CD4-positive, CD25-positive, alpha-beta regulatory T cell (primary cell): Measurements from ENCODE around the gene XPNPEP2. TPM values are rescaled to one million over a fixed set of nuclear protein-coding genes. Genes with fewer than 3 reads are reported as not detected.
A peak's percentile ranks its signal among the peaks of the same experiment; 100 is the strongest.

ENCODE experiments used
- ATAC-seq, 2 donors: fragments of 150-1000 bp; cut with Tn5 transposase; one replicate each; pipeline ENCODE4 v1.10.0; 2021; ENCODE audit warnings: low read depth in 2 of 2, moderate number of reproducible peaks in 2 of 2, moderate library complexity in 1 of 2
- DNase-seq, 3 donors: peaks; one replicate each; pipeline versions ENCODE4 v3.0.0 to v3.0.0-alpha.2; 2012 to 2022; ENCODE audit warnings: mixed read lengths in 1 of 3
- H3K27ac ChIP-seq: one replicate; pipeline ENCODE4 v1.7.0; 2013; ENCODE audit warnings: mild to moderate bottlenecking, low read length; ENCODE audit not compliant: insufficient read depth, poor library complexity, severe bottlenecking
- H3K27me3 ChIP-seq: one replicate; pipeline ENCODE4 v1.7.0; 2013; ENCODE audit warnings: low read length; ENCODE audit not compliant: control insufficient read depth, insufficient read depth
- H3K36me3 ChIP-seq: one replicate; pipeline ENCODE4 v1.7.0; 2013; ENCODE audit warnings: mild to moderate bottlenecking, low read length, moderate library complexity; ENCODE audit not compliant: control insufficient read depth, insufficient read depth
- H3K4me1 ChIP-seq: 2 replicates; pipeline ENCODE4 v1.7.0; 2013; ENCODE audit warnings: mild to moderate bottlenecking, low read length; ENCODE audit not compliant: insufficient read depth, control insufficient read depth, poor library complexity, severe bottlenecking
- H3K4me3 ChIP-seq: one replicate; pipeline ENCODE4 v1.7.0; 2013; ENCODE audit warnings: low read depth, mild to moderate bottlenecking, low read length, moderate library complexity
- H3K9me3 ChIP-seq, 2 experiments: 1 replicate in 1 of 2; 2 replicates in 1 of 2; pipeline ENCODE4 v1.7.0; 2013; ENCODE audit warnings: low read length in 2 of 2, mild to moderate bottlenecking in 1 of 2, moderate library complexity in 1 of 2; ENCODE audit not compliant: control insufficient read depth in 2 of 2
- H3K27ac Mint-ChIP-seq, 3 donors: one replicate each; pipeline ENCODE4 v1.8.0; 2020 to 2022; ENCODE audit warnings: mild to moderate bottlenecking in 3 of 3, mixed read lengths in 3 of 3, moderate library complexity in 2 of 3
- H3K27me3 Mint-ChIP-seq: one replicate; pipeline ENCODE4 v1.8.0; 2022; ENCODE audit warnings: mild to moderate bottlenecking, mixed read lengths
- H3K36me3 Mint-ChIP-seq: one replicate; pipeline ENCODE4 v1.8.0; 2020; ENCODE audit warnings: mixed read lengths
- H3K4me1 Mint-ChIP-seq, 4 donors: one replicate each; pipeline ENCODE4 v1.8.0; 2020 to 2022; ENCODE audit warnings: mixed read lengths in 4 of 4, mild to moderate bottlenecking in 1 of 4
- H3K4me3 Mint-ChIP-seq, 4 donors: one replicate each; pipeline ENCODE4 v1.8.0; 2020 to 2022; ENCODE audit warnings: mild to moderate bottlenecking in 4 of 4, mixed read lengths in 4 of 4, moderate library complexity in 3 of 4
- H3K9me3 Mint-ChIP-seq, 7 donors: one replicate each; pipeline ENCODE4 v1.8.0; 2020 to 2022; ENCODE audit warnings: mixed read lengths in 7 of 7, mild to moderate bottlenecking in 3 of 7, moderate library complexity in 2 of 7
- polyA plus RNA-seq, 4 donors: library from polyadenylated mRNA; unstranded; fragments of 300-500 nt; fragmentation: Illumina TruSeq; gene quantifications; one replicate each; pipeline ENCODE4 v1.2.3, GENCODE V29; 2021
- total RNA-seq: library from RNA; stranded (reverse); gene quantifications from one replicate; pipeline ENCODE4 v1.2.3, GENCODE V29; 2022

Gene XPNPEP2
- total and polyA plus RNA-seq, 5 donors from 2014 or later: 0.17 to 0.99 (median 0.63) TPM

GRCh38 chrX:129720741-129721140 lies 18.0 kb upstream of the XPNPEP2 start:
- Histone ChIP-seq H3K36me3 (no peaks in the 10 kb centered on the region), H3K27ac (no peak overlapping the region), H3K9me3 (no peaks in the 10 kb centered on the region), H3K4me3 (no peak overlapping the region), H3K27me3 (no peaks in the 10 kb centered on the region), H3K4me1 (no peaks in the 10 kb centered on the region)
- peaks cover 7% of the 10 kb centered on the region for H3K27me3 Mint-ChIP-seq
- H3K4me1 Mint-ChIP-seq: peaks cover 0 to 17% (median 10%) of the 10 kb centered on the region in 4 donors
- H3K9me3 Mint-ChIP-seq: peaks cover 0 to 3% (median 0%) of the 10 kb centered on the region in 7 donors
- ATAC-seq (no peak), DNase-seq (no peak)
- no peak overlapping the region for H3K27ac Mint-ChIP-seq
- H3K4me3 Mint-ChIP-seq: no peak overlapping the region
- no peaks in the 10 kb centered on the region for H3K36me3 Mint-ChIP-seq

GRCh38 chrX:129721414-129721813 lies 17.4 kb upstream of the XPNPEP2 start:
- H3K27me3 Mint-ChIP-seq: peaks cover 7% of the 10 kb centered on the region
- H3K4me3 Mint-ChIP-seq: no peak overlapping the region
- H3K4me1 ChIP-seq: no peaks in the 10 kb centered on the region
- H3K27ac ChIP-seq: no peak overlapping the region
- no peaks in the 10 kb centered on the region for H3K27me3 ChIP-seq
- ATAC-seq: no peak
- H3K36me3 Mint-ChIP-seq: no peaks in the 10 kb centered on the region
- H3K36me3 ChIP-seq: no peaks in the 10 kb centered on the region
- no peaks in the 10 kb centered on the region for H3K9me3 ChIP-seq
- peak overlapping the region in 1 of 3 donors; percentile 22 for H3K27ac Mint-ChIP-seq
- H3K4me1 Mint-ChIP-seq: peaks cover 0 to 20% (median 14%) of the 10 kb centered on the region in 4 donors
- H3K4me3 ChIP-seq: no peak overlapping the region
- DNase-seq: no peak
- H3K9me3 Mint-ChIP-seq: peaks cover 0 to 3% (median 0%) of the 10 kb centered on the region in 7 donors

GRCh38 chrX:129721870-129722269 lies 16.9 kb upstream of the XPNPEP2 start:
- no peak overlapping the region for H3K27ac ChIP-seq
- peak overlapping the region in 1 of 3 donors; percentile 22 for H3K27ac Mint-ChIP-seq

GRCh38 chrX:129723511-129723910 lies 15.3 kb upstream of the XPNPEP2 start:
- Histone ChIP-seq H3K27me3 (no peaks in the 10 kb centered on the region), H3K4me1 (no peaks in the 10 kb centered on the region), H3K9me3 (no peaks in the 10 kb centered on the region), H3K4me3 (no peak overlapping the region), H3K27ac (no peak overlapping the region), H3K36me3 (no peaks in the 10 kb centered on the region)
- no peak overlapping the region for H3K27ac Mint-ChIP-seq
- H3K4me1 Mint-ChIP-seq: peaks cover 0 to 23% (median 18%) of the 10 kb centered on the region in 4 donors
- H3K4me3 Mint-ChIP-seq: no peak overlapping the region
- no peaks in the 10 kb centered on the region for H3K36me3 Mint-ChIP-seq
- H3K9me3 Mint-ChIP-seq: peaks cover 0 to 3% (median 0%) of the 10 kb centered on the region in 7 donors
- DNase-seq (no peak), ATAC-seq (no peak)
- peaks cover 4% of the 10 kb centered on the region for H3K27me3 Mint-ChIP-seq

More at GRCh38 chrX:129721870-129722269, 16.9 kb upstream of the XPNPEP2 start:
- ATAC-seq (no peak), DNase-seq (no peak)
- Histone ChIP-seq H3K9me3 (no peaks in the 10 kb centered on the region), H3K27me3 (no peaks in the 10 kb centered on the region), H3K36me3 (no peaks in the 10 kb centered on the region), H3K4me3 (no peak overlapping the region), H3K4me1 (no peaks in the 10 kb centered on the region)
- H3K36me3 Mint-ChIP-seq: no peaks in the 10 kb centered on the region
- H3K4me3 Mint-ChIP-seq: no peak overlapping the region
- peaks cover 0 to 23% (median 17%) of the 10 kb centered on the region in 4 donors for H3K4me1 Mint-ChIP-seq
- H3K27me3 Mint-ChIP-seq: peaks cover 7% of the 10 kb centered on the region
- H3K9me3 Mint-ChIP-seq: peaks cover 0 to 3% (median 0%) of the 10 kb centered on the region in 7 donors

- Histone ChIP-seq H3K27me3 (no peaks in the 10 kb centered on the region), H3K4me1 (no peaks in the 10 kb centered on the region), H3K36me3 (no peaks in the 10 kb centered on the region), H3K4me3 (no peak overlapping the region), H3K9me3 (no peaks in the 10 kb centered on the region), H3K27ac (no peak overlapping the region)
- H3K27ac Mint-ChIP-seq: no peak overlapping the region
- ATAC-seq (no peak), DNase-seq (peak in 1 of 3 donors; percentile 16)
- H3K4me1 Mint-ChIP-seq: peaks cover 0 to 23% (median 18%) of the 10 kb centered on the region in 4 donors
- peaks cover 4% of the 10 kb centered on the region for H3K27me3 Mint-ChIP-seq
- no peaks in the 10 kb centered on the region for H3K36me3 Mint-ChIP-seq
- no peak overlapping the region for H3K4me3 Mint-ChIP-seq
- peaks cover 0 to 3% (median 0%) of the 10 kb centered on the region in 7 donors for H3K9me3 Mint-ChIP-seq
Observed at GRCh38 chrX:129724754-129725153, 14.0 kb upstream of the XPNPEP2 start.

- no peaks in the 10 kb centered on the region for H3K27me3 ChIP-seq
- Mint-ChIP-seq H3K27ac (no peak overlapping the region), H3K4me3 (no peak overlapping the region), H3K36me3 (no peaks in the 10 kb centered on the region), H3K4me1 (peaks cover 4 to 36% (median 26%) of the 10 kb centered on the region in 4 donors), H3K9me3 (peaks cover 0 to 3% (median 0%) of the 10 kb centered on the region in 7 donors), H3K27me3 (peaks cover 4% of the 10 kb centered on the region)
- no peaks in the 10 kb centered on the region for H3K36me3 ChIP-seq
- H3K27ac ChIP-seq: no peak overlapping the region
- no peak for ATAC-seq
- H3K4me3 ChIP-seq: no peak overlapping the region
- no peaks in the 10 kb centered on the region for H3K9me3 ChIP-seq
- DNase-seq: peak; percentile 5 to 27 (median 20)
- H3K4me1 ChIP-seq: no peaks in the 10 kb centered on the region
Observed at GRCh38 chrX:129726307-129727111, 12.3 kb upstream of the XPNPEP2 start.

- Mint-ChIP-seq H3K4me3 (no peak overlapping the region), H3K36me3 (no peaks in the 10 kb centered on the region), H3K27ac (no peak overlapping the region), H3K9me3 (peaks cover 0 to 3% (median 0%) of the 10 kb centered on the region in 7 donors), H3K4me1 (peaks cover 4 to 31% (median 22%) of the 10 kb centered on the region in 4 donors), H3K27me3 (peaks cover 4% of the 10 kb centered on the region)
- no peaks in the 10 kb centered on the region for H3K4me1 ChIP-seq
- DNase-seq (no peak), ATAC-seq (no peak)
- H3K27ac ChIP-seq: no peak overlapping the region
- no peaks in the 10 kb centered on the region for H3K9me3 ChIP-seq
- no peaks in the 10 kb centered on the region for H3K36me3 ChIP-seq
- H3K4me3 ChIP-seq: no peak overlapping the region
- no peaks in the 10 kb centered on the region for H3K27me3 ChIP-seq
Observed at GRCh38 chrX:129728061-129728460, 10.7 kb upstream of the XPNPEP2 start.
